BE2C (cell line): ENCODE measurements around the gene FSIP2.

Experiments used
- DNase-seq: peaks from one replicate; pipeline ENCODE4 v3.0.0-alpha.2; 2020
- H3K27me3 ChIP-seq: fragments of 250-450 bp; sonication (Bioruptor Pico); 2 replicates; pipeline ENCODE4 v1.5.1; 2020; ENCODE audit warnings: mild to moderate bottlenecking
- H3K36me3 ChIP-seq: fragments of 250-450 bp; sonication (Bioruptor Pico); 2 replicates; pipeline ENCODE4 v1.5.1; 2020; ENCODE audit warnings: mild to moderate bottlenecking
- H3K4me1 ChIP-seq: fragments of 250-450 bp; sonication (Bioruptor Pico); 2 replicates; pipeline ENCODE4 v1.5.1; 2020
- H3K4me3 ChIP-seq: 2 replicates; pipeline ENCODE4 v1.5.1; 2011; ENCODE audit warnings: low read depth, low read length
- H3K9me3 ChIP-seq: fragments of 250-450 bp; sonication (Bioruptor Pico); 2 replicates; pipeline ENCODE4 v1.5.1; 2020
- CTCF ChIP-seq: IDR thresholded peaks from 2 replicates; pipeline ENCODE4 v1.5.1; 2012; ENCODE audit warnings: mild to moderate bottlenecking, low read depth, low read length

FSIP2 gene

GRCh38 chr2:185793532-185794345, 55.1 kb downstream of the FSIP2 start:
- H3K36me3 ChIP-seq, result no peaks in the 10 kb centered on the region
- H3K4me3 ChIP-seq, result no peak overlapping the region
- no peaks in the 10 kb centered on the region for H3K4me1 ChIP-seq
- no peak for DNase-seq
- no peak for TF ChIP-seq CTCF
- H3K27me3 ChIP-seq, result no peaks in the 10 kb centered on the region
- H3K9me3 ChIP-seq, result no peaks in the 10 kb centered on the region

- H3K36me3 ChIP-seq, result no peaks in the 10 kb centered on the region
- no peak for TF ChIP-seq CTCF
- H3K9me3 ChIP-seq, result no peaks in the 10 kb centered on the region
- no peak overlapping the region for H3K4me3 ChIP-seq
- no peaks in the 10 kb centered on the region for H3K27me3 ChIP-seq
- DNase-seq, result no peak
- H3K4me1 ChIP-seq, result no peaks in the 10 kb centered on the region
These were observed 58.2 kb downstream of the FSIP2 start for GRCh38 chr2:185796758-185797157.

- TF ChIP-seq CTCF, result no peak
- Histone ChIP-seq H3K4me1 (no peaks in the 10 kb centered on the region), H3K9me3 (no peaks in the 10 kb centered on the region), H3K27me3 (no peaks in the 10 kb centered on the region), H3K4me3 (no peak overlapping the region), H3K36me3 (no peaks in the 10 kb centered on the region)
- no peak for DNase-seq
These were observed 64.3 kb downstream of the FSIP2 start for GRCh38 chr2:185802926-185803325.

GRCh38 chr2:185806783-185807182, 68.2 kb downstream of the FSIP2 start:
- Histone ChIP-seq H3K4me3 (no peak overlapping the region), H3K36me3 (no peaks in the 10 kb centered on the region), H3K4me1 (no peaks in the 10 kb centered on the region), H3K27me3 (no peaks in the 10 kb centered on the region), H3K9me3 (no peaks in the 10 kb centered on the region)
- DNase-seq, result no peak
- no peak for TF ChIP-seq CTCF

- no peaks in the 10 kb centered on the region for H3K27me3 ChIP-seq
- TF ChIP-seq CTCF, result no peak
- H3K36me3 ChIP-seq, result no peaks in the 10 kb centered on the region
- no peak overlapping the region for H3K4me3 ChIP-seq
- no peaks in the 10 kb centered on the region for H3K4me1 ChIP-seq
- no peaks in the 10 kb centered on the region for H3K9me3 ChIP-seq
- no peak for DNase-seq
These were observed 68.7 kb downstream of the FSIP2 start for GRCh38 chr2:185807351-185807750.

GRCh38 chr2:185811580-185811979, 73.0 kb downstream of the FSIP2 start:
- no peak for DNase-seq
- no peak for TF ChIP-seq CTCF
- Histone ChIP-seq H3K9me3 (no peaks in the 10 kb centered on the region), H3K4me1 (no peaks in the 10 kb centered on the region), H3K4me3 (no peak overlapping the region), H3K27me3 (no peaks in the 10 kb centered on the region), H3K36me3 (no peaks in the 10 kb centered on the region)
